ENCODE results near the gene IL17F. TPM values are rescaled to one million over a fixed set of nuclear protein-coding genes. Genes with fewer than 3 reads are reported as not detected.

IL17F gene
- polyA plus RNA-seq, 1 donor from 2014 or later: not detected

GRCh38 chr6:52227495-52227894 is 16.8 kb downstream of the IL17F start:
- no peaks in the 10 kb centered on the region for H3K9me2 ChIP-seq (ENCODE audit: insufficient read depth, low read length)
- no peaks in the 10 kb centered on the region for H4K20me1 ChIP-seq (ENCODE audit: insufficient read depth)
- H3K27me3 ChIP-seq (ENCODE audit: insufficient read depth, low read depth, low read length): no peaks in the 10 kb centered on the region
- H3K36me3 ChIP-seq (ENCODE audit: insufficient read depth, low read length): no peaks in the 10 kb centered on the region
- TF ChIP-seq TAF1 (IDR thresholded peaks at IDR 0.05; ENCODE audit: low read depth): no peak
- TF ChIP-seq MXI1 (conservative IDR thresholded peaks at IDR 0.05; ENCODE audit: poor library complexity, severe bottlenecking): no peak
- no peak for TF ChIP-seq RAD21 (conservative IDR thresholded peaks at IDR 0.05)
- no peak for TF ChIP-seq POLR2AphosphoS5 (IDR thresholded peaks at IDR 0.05)
- no peaks in the 10 kb centered on the region for H3K9me3 ChIP-seq (ENCODE audit: low read length)
- no peaks in the 10 kb centered on the region for H3K79me2 ChIP-seq (replicated peaks; ENCODE audit: insufficient read depth, low read length)
- no peak overlapping the region for H3K4me2 ChIP-seq (ENCODE audit: low read length)
- no peaks in the 10 kb centered on the region for H3F3A ChIP-seq (ENCODE audit: insufficient read depth, low read length, poor library complexity, severe bottlenecking)
- no peak overlapping the region for H3K4me3 ChIP-seq (ENCODE audit: low read length)
- H3K27ac ChIP-seq (ENCODE audit: low read length): no peak overlapping the region
- H2AFZ ChIP-seq (ENCODE audit: low read depth, low read length): no peak overlapping the region
- H3K9ac ChIP-seq (ENCODE audit: low read length): no peak overlapping the region

DNA sequence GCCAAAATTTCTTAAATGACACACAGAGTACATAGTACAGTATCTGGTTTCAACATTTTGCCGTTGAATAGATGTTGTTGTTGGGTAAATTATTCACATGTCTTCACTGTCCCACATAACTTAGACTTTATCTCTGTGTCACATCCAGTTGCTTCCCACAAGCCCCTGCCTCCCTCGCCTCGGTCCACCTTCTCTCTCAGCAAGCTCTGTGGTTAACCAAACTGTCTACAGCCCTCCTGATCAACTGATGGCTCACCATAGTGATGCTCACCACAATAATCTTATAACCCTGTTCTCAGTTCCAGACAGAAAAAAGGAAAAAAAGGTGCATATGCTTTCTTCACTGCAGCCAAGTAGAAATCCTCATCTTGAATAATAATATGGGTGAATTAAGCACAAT is 23.0 kb downstream of the IL17F start:
- TF ChIP-seq SMC3 (conservative IDR thresholded peaks at IDR 0.05; ENCODE audit: poor library complexity) (no peak), MXI1 (conservative IDR thresholded peaks at IDR 0.05; ENCODE audit: poor library complexity, severe bottlenecking) (no peak), EP300 (conservative IDR thresholded peaks at IDR 0.05; ENCODE audit: poor library complexity, severe bottlenecking) (no peak), TAF1 (IDR thresholded peaks at IDR 0.05; ENCODE audit: low read depth) (no peak), CTCF (IDR thresholded peaks at IDR 0.05; ENCODE audit: poor library complexity, severe bottlenecking) (no peak), POLR2AphosphoS5 (IDR thresholded peaks at IDR 0.05) (no peak), RAD21 (conservative IDR thresholded peaks at IDR 0.05) (no peak), EZH2 (IDR thresholded peaks at IDR 0.05; ENCODE audit: borderline replicate concordance, insufficient read depth, low read length, poor library complexity, severe bottlenecking) (no peak)
- TF ChIP-seq, protein P1, sequence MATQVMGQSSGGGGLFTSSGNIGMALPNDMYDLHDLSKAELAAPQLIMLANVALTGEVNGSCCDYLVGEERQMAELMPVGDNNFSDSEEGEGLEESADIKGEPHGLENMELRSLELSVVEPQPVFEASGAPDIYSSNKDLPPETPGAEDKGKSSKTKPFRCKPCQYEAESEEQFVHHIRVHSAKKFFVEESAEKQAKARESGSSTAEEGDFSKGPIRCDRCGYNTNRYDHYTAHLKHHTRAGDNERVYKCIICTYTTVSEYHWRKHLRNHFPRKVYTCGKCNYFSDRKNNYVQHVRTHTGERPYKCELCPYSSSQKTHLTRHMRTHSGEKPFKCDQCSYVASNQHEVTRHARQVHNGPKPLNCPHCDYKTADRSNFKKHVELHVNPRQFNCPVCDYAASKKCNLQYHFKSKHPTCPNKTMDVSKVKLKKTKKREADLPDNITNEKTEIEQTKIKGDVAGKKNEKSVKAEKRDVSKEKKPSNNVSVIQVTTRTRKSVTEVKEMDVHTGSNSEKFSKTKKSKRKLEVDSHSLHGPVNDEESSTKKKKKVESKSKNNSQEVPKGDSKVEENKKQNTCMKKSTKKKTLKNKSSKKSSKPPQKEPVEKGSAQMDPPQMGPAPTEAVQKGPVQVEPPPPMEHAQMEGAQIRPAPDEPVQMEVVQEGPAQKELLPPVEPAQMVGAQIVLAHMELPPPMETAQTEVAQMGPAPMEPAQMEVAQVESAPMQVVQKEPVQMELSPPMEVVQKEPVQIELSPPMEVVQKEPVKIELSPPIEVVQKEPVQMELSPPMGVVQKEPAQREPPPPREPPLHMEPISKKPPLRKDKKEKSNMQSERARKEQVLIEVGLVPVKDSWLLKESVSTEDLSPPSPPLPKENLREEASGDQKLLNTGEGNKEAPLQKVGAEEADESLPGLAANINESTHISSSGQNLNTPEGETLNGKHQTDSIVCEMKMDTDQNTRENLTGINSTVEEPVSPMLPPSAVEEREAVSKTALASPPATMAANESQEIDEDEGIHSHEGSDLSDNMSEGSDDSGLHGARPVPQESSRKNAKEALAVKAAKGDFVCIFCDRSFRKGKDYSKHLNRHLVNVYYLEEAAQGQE (IDR thresholded peaks at IDR 0.05; ENCODE audit: borderline replicate concordance): no peak
- no peak overlapping the region for H3K27ac ChIP-seq (ENCODE audit: low read length)

GRCh38 chr6:52217761-52218160 is 26.5 kb downstream of the IL17F start:
- Histone ChIP-seq H3F3A (ENCODE audit: insufficient read depth, low read length, poor library complexity, severe bottlenecking) (no peaks in the 10 kb centered on the region), H3K9me3 (ENCODE audit: low read length) (no peaks in the 10 kb centered on the region), H3K36me3 (ENCODE audit: insufficient read depth, low read length) (no peaks in the 10 kb centered on the region), H3K27ac (ENCODE audit: low read length) (no peak overlapping the region), H3K9ac (ENCODE audit: low read length) (no peak overlapping the region), H3K9me2 (ENCODE audit: insufficient read depth, low read length) (no peaks in the 10 kb centered on the region), H3K79me2 (replicated peaks; ENCODE audit: insufficient read depth, low read length) (no peaks in the 10 kb centered on the region), H2AFZ (ENCODE audit: low read depth, low read length) (no peak overlapping the region), H3K27me3 (ENCODE audit: insufficient read depth, low read depth, low read length) (no peaks in the 10 kb centered on the region), H3K4me2 (ENCODE audit: low read length) (no peak overlapping the region), H3K4me3 (ENCODE audit: low read length) (no peak overlapping the region), H4K20me1 (ENCODE audit: insufficient read depth) (no peaks in the 10 kb centered on the region)
- TF ChIP-seq EP300 (conservative IDR thresholded peaks at IDR 0.05; ENCODE audit: poor library complexity, severe bottlenecking) (no peak), TAF1 (IDR thresholded peaks at IDR 0.05; ENCODE audit: low read depth) (no peak), EZH2 (IDR thresholded peaks at IDR 0.05; ENCODE audit: borderline replicate concordance, insufficient read depth, low read length, poor library complexity, severe bottlenecking) (no peak), CTCF (IDR thresholded peaks at IDR 0.05; ENCODE audit: poor library complexity, severe bottlenecking) (no peak), RAD21 (conservative IDR thresholded peaks at IDR 0.05) (no peak), POLR2AphosphoS5 (IDR thresholded peaks at IDR 0.05) (no peak), SMC3 (conservative IDR thresholded peaks at IDR 0.05; ENCODE audit: poor library complexity) (no peak), MXI1 (conservative IDR thresholded peaks at IDR 0.05; ENCODE audit: poor library complexity, severe bottlenecking) (no peak)
- TF ChIP-seq, protein P1 (IDR thresholded peaks at IDR 0.05; ENCODE audit: borderline replicate concordance): no peak

More for the DNA sequence above, 23.0 kb downstream of the IL17F start:
- Histone ChIP-seq H3K27me3 (ENCODE audit: insufficient read depth, low read depth, low read length) (no peaks in the 10 kb centered on the region), H3K36me3 (ENCODE audit: insufficient read depth, low read length) (no peaks in the 10 kb centered on the region), H3K9me2 (ENCODE audit: insufficient read depth, low read length) (no peaks in the 10 kb centered on the region), H3K4me3 (ENCODE audit: low read length) (no peak overlapping the region), H3K9ac (ENCODE audit: low read length) (no peak overlapping the region), H3K79me2 (replicated peaks; ENCODE audit: insufficient read depth, low read length) (no peaks in the 10 kb centered on the region), H3F3A (ENCODE audit: insufficient read depth, low read length, poor library complexity, severe bottlenecking) (no peaks in the 10 kb centered on the region), H4K20me1 (ENCODE audit: insufficient read depth) (no peaks in the 10 kb centered on the region), H3K4me2 (ENCODE audit: low read length) (no peak overlapping the region), H2AFZ (ENCODE audit: low read depth, low read length) (no peak overlapping the region), H3K9me3 (ENCODE audit: low read length) (no peaks in the 10 kb centered on the region)

Data from neural cell (in vitro differentiated cells).